Mononuclear cell (primary cell): ENCODE data around the gene TMEM134. TPM values are rescaled to one million over a fixed set of nuclear protein-coding genes. Genes with fewer than 3 reads are reported as not detected.
A peak's percentile ranks its signal among the peaks of the same experiment; 100 is the strongest.
"Not testable (repeated sequence)": the region's sequence is repeated elsewhere in the genome, so short reads cannot be mapped to it uniquely, and the experiment has no call there.

Source experiments
- H3K27me3 ChIP-seq: 2 replicates; pipeline ENCODE4 v1.6.0; 2011; ENCODE audit warnings: low read length, control low read depth; ENCODE audit not compliant: insufficient read depth
- H3K4me1 ChIP-seq: 2 replicates; pipeline ENCODE4 v1.5.1; 2011; ENCODE audit warnings: mild to moderate bottlenecking, low read length, control low read depth; ENCODE audit not compliant: insufficient read depth
- H3K4me3 ChIP-seq: 2 replicates; pipeline ENCODE4 v1.5.1; 2011; ENCODE audit warnings: mild to moderate bottlenecking, low read length, moderate library complexity
- H3K9me3 ChIP-seq: 2 replicates; pipeline ENCODE4 v1.5.1; 2011; ENCODE audit warnings: low read depth, mild to moderate bottlenecking, control low read depth, low read length
- total RNA-seq: library from RNA; depleted of rRNA; stranded (reverse); fragments of >200 nt; gene quantifications from one replicate; pipeline ENCODE4 v1.2.3, GENCODE V29; 2012

The TMEM134 gene
- total RNA-seq, 1 donor, result 18.4 TPM

DNA sequence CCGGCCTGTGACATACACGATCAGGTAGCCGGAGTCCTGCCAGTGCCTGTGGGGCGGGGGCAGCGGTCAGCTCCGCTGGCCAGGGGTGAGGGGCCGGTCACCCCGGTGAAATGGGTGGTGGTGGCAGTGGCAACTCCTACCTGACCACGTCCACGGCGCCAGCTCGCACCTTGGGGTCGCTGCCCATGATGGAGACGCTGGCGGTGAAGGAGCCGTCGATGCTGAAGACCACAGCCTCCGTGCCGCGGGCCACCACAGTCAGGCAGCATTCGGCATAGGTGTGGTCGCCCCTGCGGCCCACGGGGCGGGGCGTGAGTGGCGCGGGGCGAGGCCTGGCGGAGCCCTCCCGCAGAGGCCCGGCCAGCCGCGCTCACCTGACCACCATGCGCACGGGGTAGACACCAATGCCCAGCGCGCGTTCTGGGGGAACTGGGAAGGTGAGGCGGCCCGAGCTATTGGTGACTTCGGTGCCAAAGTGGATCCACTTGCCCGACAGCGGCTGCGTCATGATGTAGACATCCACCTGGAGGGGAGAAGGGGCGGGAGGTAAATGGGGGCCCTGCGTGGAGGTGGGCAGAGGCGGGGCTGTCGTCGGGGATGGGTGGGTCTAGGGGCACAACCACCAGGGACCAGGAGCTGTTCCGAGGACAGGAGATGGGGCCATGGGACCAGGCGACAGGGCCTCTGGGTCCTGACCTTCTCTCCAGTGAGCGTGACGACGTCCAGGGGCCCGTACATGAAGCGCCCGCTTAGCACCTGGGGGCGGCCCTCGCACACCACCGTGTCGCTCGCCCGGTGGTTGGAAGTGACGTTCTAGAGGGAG lies 24.7 kb upstream of the TMEM134 start:
- Histone ChIP-seq H3K9me3 (no peaks in the 10 kb centered on the region), H3K4me3 (no peak overlapping the region), H3K4me1 (no peaks in the 10 kb centered on the region), H3K27me3 (no peaks in the 10 kb centered on the region)

DNA sequence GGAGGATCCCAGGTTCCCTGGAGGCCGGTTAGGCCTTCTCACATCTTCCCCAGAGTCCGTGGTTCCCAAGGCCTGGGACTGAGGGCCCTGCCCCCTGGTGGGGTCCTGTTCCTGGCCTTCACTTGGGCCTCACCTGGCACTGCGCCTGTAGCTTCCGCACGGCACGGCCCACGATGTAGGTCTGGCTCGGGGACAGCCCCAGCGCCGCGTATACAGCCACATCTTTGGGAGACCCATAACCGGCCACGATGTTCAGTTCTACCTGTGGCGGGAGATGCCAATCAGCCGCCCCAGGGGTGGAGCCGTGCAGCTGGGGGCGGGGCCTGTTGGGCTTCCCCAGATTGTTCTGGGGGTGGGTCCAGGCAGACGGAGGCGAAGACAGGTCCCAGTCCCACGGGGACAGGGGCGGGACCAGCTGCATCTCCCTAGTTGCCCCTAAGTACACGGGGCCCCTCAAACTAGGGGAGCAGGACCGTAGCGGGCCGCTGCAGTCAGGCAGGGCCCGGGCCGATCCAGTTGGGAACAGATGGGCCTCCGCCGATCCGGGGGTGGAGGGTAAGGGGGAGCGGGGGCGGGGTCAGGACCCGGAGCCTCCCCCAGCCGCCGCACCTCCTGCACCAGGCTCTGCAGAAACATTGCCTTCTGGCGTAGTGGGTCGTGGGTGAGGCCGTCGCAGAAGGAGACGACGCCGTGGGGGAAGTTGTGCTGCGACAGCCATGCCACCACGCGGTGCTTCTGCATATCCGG lies 23.9 kb upstream of the TMEM134 start:
- Histone ChIP-seq H3K27me3 (no peaks in the 10 kb centered on the region), H3K9me3 (no peaks in the 10 kb centered on the region), H3K4me3 (no peak overlapping the region), H3K4me1 (peaks cover 3% of the 10 kb centered on the region)

- Histone ChIP-seq H3K9me3 (no peaks in the 10 kb centered on the region), H3K4me3 (no peak overlapping the region), H3K4me1 (peaks cover 9% of the 10 kb centered on the region), H3K27me3 (no peaks in the 10 kb centered on the region)
These were observed 23.1 kb upstream of the TMEM134 start for GRCh38 chr11:67492069-67492727.

DNA sequence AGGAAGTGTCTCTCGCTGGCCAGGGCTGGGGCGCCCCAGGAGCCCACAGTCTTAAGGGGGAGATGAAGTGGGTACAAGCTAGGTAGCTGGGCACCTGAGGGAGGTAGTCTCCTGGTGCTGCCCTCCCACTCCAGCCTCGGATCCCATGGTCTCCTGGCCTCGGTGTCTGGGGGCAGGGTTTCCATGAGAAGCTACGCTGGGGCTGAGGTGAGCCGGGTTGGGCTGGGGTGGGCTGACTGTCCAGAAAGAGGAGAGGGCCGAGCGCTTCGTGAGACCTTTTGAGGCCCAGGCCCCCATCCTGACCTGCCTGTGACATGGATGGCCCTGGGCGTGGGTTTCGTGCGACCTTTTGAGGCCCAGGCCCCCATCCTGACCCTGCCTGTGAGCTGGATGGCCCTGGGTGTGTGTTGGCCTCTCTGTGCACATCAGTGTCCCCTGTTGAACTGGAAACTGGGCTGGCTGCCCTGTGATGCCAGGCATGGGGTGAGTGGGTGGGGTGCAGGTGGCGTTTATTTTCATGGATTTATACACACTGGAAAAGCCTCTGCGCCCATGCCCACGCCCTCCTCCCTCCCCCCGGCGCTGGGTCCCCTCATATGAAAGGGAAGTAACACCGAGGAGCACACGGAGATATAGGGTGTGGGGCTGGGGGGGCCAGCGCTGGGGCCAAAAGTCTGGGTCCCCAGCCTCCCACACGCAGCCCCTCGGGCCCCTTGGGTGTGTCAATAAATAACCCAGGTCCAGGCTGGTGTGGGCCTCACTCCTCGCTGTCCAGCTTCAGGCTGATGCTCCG lies 22.4 kb upstream of the TMEM134 start:
- H3K4me3 ChIP-seq, result no peak overlapping the region
- no peaks in the 10 kb centered on the region for H3K9me3 ChIP-seq
- no peaks in the 10 kb centered on the region for H3K27me3 ChIP-seq
- H3K4me1 ChIP-seq, result peaks cover 16% of the 10 kb centered on the region

- Histone ChIP-seq H3K27me3 (no peaks in the 10 kb centered on the region), H3K9me3 (no peaks in the 10 kb centered on the region), H3K4me1 (peaks cover 23% of the 10 kb centered on the region), H3K4me3 (no peak overlapping the region)
These were observed 21.6 kb upstream of the TMEM134 start for GRCh38 chr11:67490727-67491065.

- no peaks in the 10 kb centered on the region for H3K27me3 ChIP-seq
- no peaks in the 10 kb centered on the region for H3K9me3 ChIP-seq
- H3K4me1 ChIP-seq, result peaks cover 29% of the 10 kb centered on the region
- H3K4me3 ChIP-seq, result no peak overlapping the region
These were observed 21.1 kb upstream of the TMEM134 start for GRCh38 chr11:67489885-67490726.

DNA sequence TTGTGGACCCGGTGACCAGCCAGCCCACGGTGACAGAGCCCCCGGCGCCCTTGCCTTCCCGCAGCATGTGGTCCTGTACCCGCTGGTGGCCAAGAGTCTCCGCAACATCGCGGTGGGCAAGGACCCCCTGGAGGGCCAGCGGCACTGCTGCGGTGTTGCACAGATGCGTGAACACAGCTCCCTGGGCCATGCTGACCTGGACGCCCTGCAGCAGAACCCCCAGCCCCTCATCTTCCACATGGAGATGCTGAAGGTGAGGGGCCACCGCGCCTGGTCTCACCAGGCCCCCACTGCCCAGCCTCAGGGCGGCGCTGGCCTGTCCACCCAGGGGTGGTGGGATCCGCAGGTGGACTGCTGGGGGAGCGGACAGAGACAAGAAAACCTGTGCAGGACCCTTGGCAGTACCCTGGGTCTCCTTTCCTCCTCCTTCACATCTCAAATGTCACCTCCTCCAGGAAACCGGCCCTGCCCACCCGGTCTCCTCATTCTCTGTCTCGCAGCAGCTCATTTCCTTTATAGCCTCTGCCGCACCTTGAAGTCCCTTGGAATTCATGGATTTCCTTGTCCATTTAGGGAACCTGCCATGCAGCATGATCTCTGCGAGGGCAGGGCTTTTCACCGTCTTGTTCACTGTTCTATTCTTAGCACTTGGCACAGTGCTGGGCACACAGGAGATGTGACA lies 20.3 kb upstream of the TMEM134 start:
- Histone ChIP-seq H3K4me1 (peaks cover 37% of the 10 kb centered on the region), H3K9me3 (no peaks in the 10 kb centered on the region), H3K4me3 (no peak overlapping the region), H3K27me3 (no peaks in the 10 kb centered on the region)

GRCh38 chr11:67486481-67487195 lies 17.6 kb upstream of the TMEM134 start:
- no peaks in the 10 kb centered on the region for H3K9me3 ChIP-seq
- no peak overlapping the region for H3K4me3 ChIP-seq
- peaks cover 59% of the 10 kb centered on the region for H3K4me1 ChIP-seq

DNA sequence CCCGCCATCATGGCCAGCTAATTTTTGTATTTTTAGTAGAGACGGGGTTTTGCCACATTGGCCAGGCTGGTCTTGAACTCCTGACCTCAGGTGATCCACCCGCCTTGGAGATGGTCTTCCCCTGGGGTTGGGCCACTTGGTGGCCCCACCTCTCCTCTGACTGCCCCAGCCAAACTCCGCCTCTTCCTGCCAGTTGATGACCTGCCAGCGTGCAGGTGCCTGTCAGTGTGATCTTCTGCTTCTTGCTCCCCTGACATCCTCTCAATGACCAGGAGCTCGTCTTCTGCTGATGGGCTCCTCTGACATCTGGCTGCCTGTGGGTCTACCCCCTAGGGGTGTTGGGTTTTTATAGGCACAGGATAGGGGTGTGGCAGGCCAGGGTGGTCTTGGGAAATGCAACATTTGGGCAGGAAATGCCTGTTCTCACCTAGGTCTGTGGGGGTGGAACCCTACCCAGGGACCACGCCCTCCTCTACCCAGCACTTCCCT lies 16.9 kb upstream of the TMEM134 start:
- not testable (repeated sequence) for H3K4me3 ChIP-seq, H3K9me3 ChIP-seq, H3K27me3 ChIP-seq
- H3K4me1 ChIP-seq, result peaks cover 61% of the 10 kb centered on the region

More at GRCh38 chr11:67486481-67487195, 17.6 kb upstream of the TMEM134 start:
- no peaks in the 10 kb centered on the region for H3K27me3 ChIP-seq

DNA sequence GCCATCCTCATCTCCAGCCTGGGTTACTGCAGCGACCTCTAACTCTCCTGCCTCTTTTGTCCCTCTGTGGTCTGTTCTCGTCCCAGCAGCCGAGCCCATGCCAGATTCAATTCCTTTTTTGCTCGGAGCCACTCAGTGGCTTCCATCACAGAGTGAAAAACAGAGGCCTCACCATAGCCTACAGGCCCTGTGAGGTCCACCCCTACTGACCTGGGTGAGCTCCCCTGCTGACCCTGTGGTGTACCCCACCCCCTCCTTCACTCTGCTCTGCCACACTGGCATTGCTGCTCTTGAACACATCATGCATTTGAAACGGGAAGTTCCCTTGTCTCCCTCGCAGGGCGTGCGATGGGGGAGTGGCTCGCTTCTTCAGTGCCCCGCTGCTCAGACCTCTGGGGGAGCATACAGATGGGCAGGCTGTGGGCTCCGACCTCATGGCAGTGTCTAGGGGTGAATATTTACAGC lies 15.8 kb upstream of the TMEM134 start:
- Histone ChIP-seq H3K4me3 (peak overlapping the region; percentile 17), H3K9me3 (no peaks in the 10 kb centered on the region), H3K27me3 (no peaks in the 10 kb centered on the region), H3K4me1 (peaks cover 61% of the 10 kb centered on the region)

- peak overlapping the region; percentile 63 for H3K4me3 ChIP-seq
- no peaks in the 10 kb centered on the region for H3K27me3 ChIP-seq
- no peaks in the 10 kb centered on the region for H3K9me3 ChIP-seq
- peaks cover 61% of the 10 kb centered on the region for H3K4me1 ChIP-seq
These were observed 15.0 kb upstream of the TMEM134 start for GRCh38 chr11:67483831-67484665.
